GM21515 (cell line): ENCODE results near the gene MST1.
"Not testable (repeated sequence)": the region's sequence is repeated elsewhere in the genome, so short reads cannot be mapped to it uniquely, and the experiment has no call there.

Experiments
- ATAC-seq: cut with Tn5 transposase; IDR thresholded peaks from one replicate; pipeline ENCODE4 v1.9.1; 2021; ENCODE audit not compliant: unreplicated experiment

MST1 gene

GRCh38 chr3:49701388-49702077 is 12.3 kb upstream of the MST1 start:
- ATAC-seq: no peak

- no peak for ATAC-seq
Measured at GRCh38 chr3:49700453-49701128, 11.3 kb upstream of the MST1 start.

GRCh38 chr3:49700014-49700413 is 10.7 kb upstream of the MST1 start:
- no peak for ATAC-seq

GRCh38 chr3:49699281-49699979 is 10.2 kb upstream of the MST1 start:
- ATAC-seq: no peak

- ATAC-seq: not testable (repeated sequence)
Measured at GRCh38 chr3:49695350-49696015, 6.2 kb upstream of the MST1 start.

GRCh38 chr3:49694409-49695070 is 5.3 kb upstream of the MST1 start:
- not testable (repeated sequence) for ATAC-seq

- ATAC-seq: not testable (repeated sequence)
Measured at GRCh38 chr3:49691481-49691880, 2.2 kb upstream of the MST1 start.

- not testable (repeated sequence) for ATAC-seq
Measured at GRCh38 chr3:49690856-49691255, 1.6 kb upstream of the MST1 start.

- not testable (repeated sequence) for ATAC-seq
Measured at GRCh38 chr3:49689908-49690624, 792 bp upstream of the MST1 start.

GRCh38 chr3:49688338-49689045 is 782 bp downstream of the MST1 start:
- ATAC-seq: peak; percentile 4

- ATAC-seq: not testable (repeated sequence)
Measured at GRCh38 chr3:49687424-49687795, 1.9 kb downstream of the MST1 start.

- not testable (repeated sequence) for ATAC-seq
Measured at GRCh38 chr3:49686769-49687423, 2.4 kb downstream of the MST1 start.

- not testable (repeated sequence) for ATAC-seq
Measured at GRCh38 chr3:49686346-49686745, 2.9 kb downstream of the MST1 start.

GRCh38 chr3:49685846-49686245 is 3.4 kb downstream of the MST1 start:
- not testable (repeated sequence) for ATAC-seq

GRCh38 chr3:49685103-49685502 is 4.2 kb downstream of the MST1 start:
- not testable (repeated sequence) for ATAC-seq

- ATAC-seq: not testable (repeated sequence)
Measured at GRCh38 chr3:49684453-49684852, 4.8 kb downstream of the MST1 start.

- ATAC-seq: no peak
Measured at GRCh38 chr3:49683162-49683561, 6.1 kb downstream of the MST1 start.

GRCh38 chr3:49681543-49681942 is 7.7 kb downstream of the MST1 start:
- no peak for ATAC-seq

- no peak for ATAC-seq
Measured at GRCh38 chr3:49681232-49681522, 8.1 kb downstream of the MST1 start.
